ENCODE measurements around the gene CHST11.

CHST11 gene

GRCh38 chr12:104752016-104752415 lies 295.3 kb downstream of the CHST11 start:
- peaks cover 7% of the 10 kb centered on the region for H3K36me3 Mint-ChIP-seq (ENCODE audit: low read depth)
- H3K4me3 Mint-ChIP-seq, result no peak overlapping the region
- H3K27ac Mint-ChIP-seq, result no peak overlapping the region
- H3K9me3 Mint-ChIP-seq, result no peaks in the 10 kb centered on the region
- H3K27me3 Mint-ChIP-seq, result no peaks in the 10 kb centered on the region
- H3K4me1 Mint-ChIP-seq (ENCODE audit: low read depth), result peaks cover 47% of the 10 kb centered on the region

GRCh38 chr12:104752881-104753280 lies 296.1 kb downstream of the CHST11 start:
- H3K36me3 Mint-ChIP-seq (ENCODE audit: low read depth), result peaks cover 13% of the 10 kb centered on the region
- H3K4me1 Mint-ChIP-seq (ENCODE audit: low read depth), result peaks cover 39% of the 10 kb centered on the region
- H3K27me3 Mint-ChIP-seq, result no peaks in the 10 kb centered on the region
- no peak overlapping the region for H3K4me3 Mint-ChIP-seq
- H3K27ac Mint-ChIP-seq, result no peak overlapping the region
- no peaks in the 10 kb centered on the region for H3K9me3 Mint-ChIP-seq

GRCh38 chr12:104756901-104757300 lies 300.2 kb downstream of the CHST11 start:
- Mint-ChIP-seq H3K27me3 (no peaks in the 10 kb centered on the region), H3K9me3 (no peaks in the 10 kb centered on the region), H3K4me3 (no peak overlapping the region), H3K36me3 (ENCODE audit: low read depth) (peaks cover 27% of the 10 kb centered on the region), H3K27ac (no peak overlapping the region), H3K4me1 (ENCODE audit: low read depth) (peaks cover 8% of the 10 kb centered on the region)

GRCh38 chr12:104758771-104759170 lies 302.0 kb downstream of the CHST11 start:
- Mint-ChIP-seq H3K36me3 (ENCODE audit: low read depth) (peaks cover 27% of the 10 kb centered on the region), H3K4me1 (ENCODE audit: low read depth) (peaks cover 10% of the 10 kb centered on the region), H3K4me3 (no peak overlapping the region), H3K9me3 (no peaks in the 10 kb centered on the region), H3K27me3 (no peaks in the 10 kb centered on the region), H3K27ac (no peak overlapping the region)

GRCh38 chr12:104761091-104761490 lies 304.3 kb downstream of the CHST11 start:
- H3K27ac Mint-ChIP-seq, result no peak overlapping the region
- H3K4me3 Mint-ChIP-seq, result no peak overlapping the region
- H3K36me3 Mint-ChIP-seq (ENCODE audit: low read depth), result peaks cover 27% of the 10 kb centered on the region
- H3K4me1 Mint-ChIP-seq (ENCODE audit: low read depth), result peaks cover 28% of the 10 kb centered on the region
- no peaks in the 10 kb centered on the region for H3K9me3 Mint-ChIP-seq
- no peaks in the 10 kb centered on the region for H3K27me3 Mint-ChIP-seq

GRCh38 chr12:104761611-104762010 lies 304.9 kb downstream of the CHST11 start:
- Mint-ChIP-seq H3K36me3 (ENCODE audit: low read depth) (peaks cover 24% of the 10 kb centered on the region), H3K4me1 (ENCODE audit: low read depth) (peaks cover 28% of the 10 kb centered on the region)

GRCh38 chr12:104763168-104763805 lies 306.5 kb downstream of the CHST11 start:
- Mint-ChIP-seq H3K27ac (peak overlapping the region; percentile 19), H3K9me3 (no peaks in the 10 kb centered on the region), H3K27me3 (no peaks in the 10 kb centered on the region), H3K36me3 (ENCODE audit: low read depth) (peaks cover 9% of the 10 kb centered on the region), H3K4me3 (no peak overlapping the region), H3K4me1 (ENCODE audit: low read depth) (peaks cover 28% of the 10 kb centered on the region)

More at GRCh38 chr12:104761611-104762010, 304.9 kb downstream of the CHST11 start:
- Mint-ChIP-seq H3K4me3 (no peak overlapping the region), H3K27me3 (no peaks in the 10 kb centered on the region), H3K9me3 (no peaks in the 10 kb centered on the region), H3K27ac (peak overlapping the region; percentile 16)

- H3K27me3 Mint-ChIP-seq, result no peaks in the 10 kb centered on the region
- H3K9me3 Mint-ChIP-seq, result no peaks in the 10 kb centered on the region
- H3K4me1 Mint-ChIP-seq (ENCODE audit: low read depth), result peaks cover 28% of the 10 kb centered on the region
- no peak overlapping the region for H3K4me3 Mint-ChIP-seq
- no peak overlapping the region for H3K27ac Mint-ChIP-seq
- H3K36me3 Mint-ChIP-seq (ENCODE audit: low read depth), result no peaks in the 10 kb centered on the region
Observed at GRCh38 chr12:104764225-104765091, 307.7 kb downstream of the CHST11 start.

- H3K4me1 Mint-ChIP-seq (ENCODE audit: low read depth), result peaks cover 28% of the 10 kb centered on the region
- H3K27me3 Mint-ChIP-seq, result peaks cover 3% of the 10 kb centered on the region
- no peak overlapping the region for H3K27ac Mint-ChIP-seq
- no peaks in the 10 kb centered on the region for H3K36me3 Mint-ChIP-seq (ENCODE audit: low read depth)
- no peaks in the 10 kb centered on the region for H3K9me3 Mint-ChIP-seq
- H3K4me3 Mint-ChIP-seq, result no peak overlapping the region
Observed at GRCh38 chr12:104767261-104767660, 310.5 kb downstream of the CHST11 start.

- no peak overlapping the region for H3K27ac Mint-ChIP-seq
- H3K9me3 Mint-ChIP-seq, result peaks cover 6% of the 10 kb centered on the region
- H3K4me3 Mint-ChIP-seq, result no peak overlapping the region
- peaks cover 25% of the 10 kb centered on the region for H3K4me1 Mint-ChIP-seq (ENCODE audit: low read depth)
- peaks cover 3% of the 10 kb centered on the region for H3K27me3 Mint-ChIP-seq
- H3K36me3 Mint-ChIP-seq (ENCODE audit: low read depth), result peaks cover 4% of the 10 kb centered on the region
Observed at GRCh38 chr12:104768033-104768432, 311.3 kb downstream of the CHST11 start.

GRCh38 chr12:104769144-104769561 lies 312.4 kb downstream of the CHST11 start:
- Mint-ChIP-seq H3K27ac (no peak overlapping the region), H3K4me1 (ENCODE audit: low read depth) (peaks cover 14% of the 10 kb centered on the region), H3K27me3 (peaks cover 3% of the 10 kb centered on the region)

GRCh38 chr12:104772336-104772735 lies 315.6 kb downstream of the CHST11 start:
- H3K4me1 Mint-ChIP-seq (ENCODE audit: low read depth), result peaks cover 13% of the 10 kb centered on the region
- H3K4me3 Mint-ChIP-seq, result no peak overlapping the region
- peaks cover 3% of the 10 kb centered on the region for H3K27me3 Mint-ChIP-seq
- H3K36me3 Mint-ChIP-seq (ENCODE audit: low read depth), result peaks cover 7% of the 10 kb centered on the region
- H3K9me3 Mint-ChIP-seq, result peaks cover 9% of the 10 kb centered on the region
- H3K27ac Mint-ChIP-seq, result no peak overlapping the region

More at GRCh38 chr12:104769144-104769561, 312.4 kb downstream of the CHST11 start:
- Mint-ChIP-seq H3K9me3 (peaks cover 9% of the 10 kb centered on the region), H3K36me3 (ENCODE audit: low read depth) (peaks cover 7% of the 10 kb centered on the region), H3K4me3 (no peak overlapping the region)

GRCh38 chr12:104775731-104776231 lies 319.0 kb downstream of the CHST11 start:
- no peaks in the 10 kb centered on the region for H3K27me3 Mint-ChIP-seq
- H3K4me3 Mint-ChIP-seq, result no peak overlapping the region
- peaks cover 13% of the 10 kb centered on the region for H3K4me1 Mint-ChIP-seq (ENCODE audit: low read depth)
- peaks cover 19% of the 10 kb centered on the region for H3K9me3 Mint-ChIP-seq
- H3K27ac Mint-ChIP-seq, result no peak overlapping the region
- H3K36me3 Mint-ChIP-seq (ENCODE audit: low read depth), result peaks cover 7% of the 10 kb centered on the region

GRCh38 chr12:104779134-104779533 lies 322.4 kb downstream of the CHST11 start:
- H3K4me3 Mint-ChIP-seq, result no peak overlapping the region
- no peak overlapping the region for H3K27ac Mint-ChIP-seq
- H3K4me1 Mint-ChIP-seq (ENCODE audit: low read depth), result peaks cover 13% of the 10 kb centered on the region
- H3K9me3 Mint-ChIP-seq, result peaks cover 18% of the 10 kb centered on the region
- H3K27me3 Mint-ChIP-seq, result no peaks in the 10 kb centered on the region
- no peaks in the 10 kb centered on the region for H3K36me3 Mint-ChIP-seq (ENCODE audit: low read depth)

- Mint-ChIP-seq H3K9me3 (peaks cover 18% of the 10 kb centered on the region), H3K27ac (no peak overlapping the region)
Observed at GRCh38 chr12:104782296-104782695, 325.5 kb downstream of the CHST11 start.

More at GRCh38 chr12:104782296-104782695, 325.5 kb downstream of the CHST11 start:
- Mint-ChIP-seq H3K27me3 (no peaks in the 10 kb centered on the region), H3K4me3 (no peak overlapping the region), H3K36me3 (ENCODE audit: low read depth) (no peaks in the 10 kb centered on the region), H3K4me1 (ENCODE audit: low read depth) (no peaks in the 10 kb centered on the region)
